ENCODE measurements around the gene CHN2.

DNA sequence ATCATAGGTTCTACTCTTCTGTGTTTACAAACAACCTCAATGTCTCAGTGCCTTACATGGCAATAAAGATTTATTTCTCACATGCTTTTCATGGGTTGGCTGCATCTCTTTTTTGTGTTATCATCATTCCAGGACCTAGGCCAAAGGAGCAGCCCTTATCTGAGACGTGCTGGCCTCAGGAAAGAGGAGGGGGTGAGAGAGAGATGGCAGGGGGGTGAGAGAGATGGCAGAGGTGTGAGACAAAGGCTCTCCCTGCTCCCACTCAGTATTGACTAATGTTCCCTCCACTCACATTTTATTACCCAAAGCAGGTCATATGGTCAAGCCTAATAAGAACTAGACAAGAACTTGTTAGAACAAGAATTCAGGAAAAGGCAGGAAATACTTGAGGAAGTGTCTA is 249.0 kb downstream of the CHN2 start:
- TF ChIP-seq, protein P1, sequence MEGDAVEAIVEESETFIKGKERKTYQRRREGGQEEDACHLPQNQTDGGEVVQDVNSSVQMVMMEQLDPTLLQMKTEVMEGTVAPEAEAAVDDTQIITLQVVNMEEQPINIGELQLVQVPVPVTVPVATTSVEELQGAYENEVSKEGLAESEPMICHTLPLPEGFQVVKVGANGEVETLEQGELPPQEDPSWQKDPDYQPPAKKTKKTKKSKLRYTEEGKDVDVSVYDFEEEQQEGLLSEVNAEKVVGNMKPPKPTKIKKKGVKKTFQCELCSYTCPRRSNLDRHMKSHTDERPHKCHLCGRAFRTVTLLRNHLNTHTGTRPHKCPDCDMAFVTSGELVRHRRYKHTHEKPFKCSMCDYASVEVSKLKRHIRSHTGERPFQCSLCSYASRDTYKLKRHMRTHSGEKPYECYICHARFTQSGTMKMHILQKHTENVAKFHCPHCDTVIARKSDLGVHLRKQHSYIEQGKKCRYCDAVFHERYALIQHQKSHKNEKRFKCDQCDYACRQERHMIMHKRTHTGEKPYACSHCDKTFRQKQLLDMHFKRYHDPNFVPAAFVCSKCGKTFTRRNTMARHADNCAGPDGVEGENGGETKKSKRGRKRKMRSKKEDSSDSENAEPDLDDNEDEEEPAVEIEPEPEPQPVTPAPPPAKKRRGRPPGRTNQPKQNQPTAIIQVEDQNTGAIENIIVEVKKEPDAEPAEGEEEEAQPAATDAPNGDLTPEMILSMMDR (IDR thresholded peaks at IDR 0.05): no peak
- TF ChIP-seq POLR2AphosphoS5 (IDR thresholded peaks at IDR 0.05): no peak
- no peak for TF ChIP-seq POLR2A (IDR thresholded peaks at IDR 0.05)

All from prostate gland (tissue), 2 donors.